ENCODE measurements around the gene GRIPAP1.

DNA sequence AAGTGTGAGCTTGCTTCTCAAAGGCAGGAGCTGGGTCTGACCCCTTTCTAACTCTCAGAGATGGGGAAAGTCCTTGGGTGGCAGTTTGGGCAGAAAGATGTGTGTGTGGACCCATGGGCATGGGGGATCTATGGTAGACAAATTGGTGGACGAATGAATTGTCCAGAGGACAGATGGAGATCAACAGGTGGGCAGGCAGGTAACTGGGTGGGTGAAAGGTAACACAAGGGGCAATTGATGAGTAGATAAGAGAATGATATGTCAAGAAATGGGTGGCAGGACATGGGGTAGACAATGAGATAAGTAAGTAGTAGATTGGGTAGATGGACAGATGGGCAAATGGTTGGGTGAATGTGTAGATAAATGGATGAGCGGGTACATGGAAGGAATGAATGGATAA, 27.5 kb downstream of the GRIPAP1 start:
- TF ChIP-seq POLR2A (IDR thresholded peaks at IDR 0.05; ENCODE audit: low read depth, low read length) = no peak
- no peak for TF ChIP-seq SPI1 (IDR thresholded peaks at IDR 0.05; ENCODE audit: low read depth, low read length)
- no peak for TF ChIP-seq POLR2AphosphoS5 (IDR thresholded peaks at IDR 0.05; ENCODE audit: low read depth, low read length)
- no peak for TF ChIP-seq TAF1 (IDR thresholded peaks at IDR 0.05; ENCODE audit: low read depth, low read length)

Data from GM12891 (cell line).